ENCODE results near the gene PLXNA1. TPM values are rescaled to one million over a fixed set of nuclear protein-coding genes. Genes with fewer than 3 reads are reported as not detected.

Gene PLXNA1
- total RNA-seq, 1 donor, result 6.1 TPM

DNA sequence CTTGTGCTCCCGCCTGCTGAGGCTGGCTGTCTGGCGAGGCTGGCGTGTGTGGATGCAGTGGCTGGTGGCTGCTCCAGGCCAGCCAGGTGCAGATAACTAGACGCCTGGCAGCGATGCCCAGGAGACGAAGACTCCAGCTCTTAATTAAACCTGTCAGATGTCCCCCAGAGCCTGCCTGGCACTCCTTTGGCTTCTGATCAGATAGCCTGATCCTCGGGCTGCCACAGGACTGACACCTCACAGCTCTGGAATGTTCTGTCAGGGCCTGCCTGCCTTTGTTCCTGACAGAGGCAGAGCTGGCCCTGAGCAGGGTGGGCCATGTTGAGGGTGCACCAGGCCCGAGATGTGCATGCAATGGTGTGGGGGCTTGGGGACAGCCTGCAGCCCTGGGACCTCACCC, 36.5 kb downstream of the PLXNA1 start:
- Histone ChIP-seq H3K4me1 (ENCODE audit: insufficient read depth, low read length) (no peaks in the 10 kb centered on the region), H3K9me3 (ENCODE audit: low read depth, low read length) (no peaks in the 10 kb centered on the region), H3K27me3 (ENCODE audit: insufficient read depth, low read length) (no peaks in the 10 kb centered on the region), H3K4me3 (ENCODE audit: low read length) (no peak overlapping the region)

DNA sequence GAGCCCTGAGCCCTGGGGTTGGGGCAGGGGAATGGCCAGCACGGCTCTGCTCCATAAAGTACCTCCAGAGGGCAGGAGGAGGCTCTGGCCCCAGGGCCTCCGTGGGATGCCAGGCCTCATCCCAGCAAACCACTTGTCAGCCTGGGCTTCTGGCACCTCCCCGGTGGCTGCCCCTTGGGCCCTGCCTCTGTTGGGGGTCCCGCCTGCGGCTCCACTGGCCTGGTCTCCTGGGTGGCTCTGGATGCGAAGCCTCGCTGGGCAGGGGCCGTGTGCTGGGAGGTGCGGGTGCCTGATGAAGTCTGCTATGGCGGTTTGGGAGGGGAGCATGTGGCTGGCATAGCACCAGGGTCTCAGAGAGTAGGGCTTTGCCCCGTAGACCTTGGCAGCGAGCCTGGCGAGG, 37.6 kb downstream of the PLXNA1 start:
- Histone ChIP-seq H3K27me3 (ENCODE audit: insufficient read depth, low read length) (no peaks in the 10 kb centered on the region), H3K4me1 (ENCODE audit: insufficient read depth, low read length) (no peaks in the 10 kb centered on the region), H3K4me3 (ENCODE audit: low read length) (no peak overlapping the region), H3K9me3 (ENCODE audit: low read depth, low read length) (no peaks in the 10 kb centered on the region)

DNA sequence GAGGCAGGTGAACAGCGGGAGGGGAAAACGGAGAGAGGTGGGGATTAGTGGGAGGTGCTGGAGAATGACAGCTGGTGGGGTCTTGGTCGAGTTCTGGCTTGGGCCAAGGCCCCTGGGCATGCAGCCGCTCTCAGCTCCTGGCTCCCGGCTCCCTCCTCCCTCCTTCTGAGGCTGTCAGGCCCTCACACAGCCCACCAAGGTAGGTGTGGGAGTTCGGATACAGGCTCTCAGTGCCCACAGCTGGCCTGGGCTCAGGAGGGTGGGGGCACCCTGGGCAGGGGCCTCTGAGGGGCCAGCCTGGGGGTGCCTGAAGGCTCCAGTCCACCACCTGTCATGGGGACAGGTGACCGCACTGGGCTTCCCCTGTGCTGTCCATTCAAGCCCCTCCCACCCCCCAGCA, 39.9 kb downstream of the PLXNA1 start:
- no peak overlapping the region for H3K4me3 ChIP-seq (ENCODE audit: low read length)
- H3K4me1 ChIP-seq (ENCODE audit: insufficient read depth, low read length), result no peaks in the 10 kb centered on the region
- H3K27me3 ChIP-seq (ENCODE audit: insufficient read depth, low read length), result no peaks in the 10 kb centered on the region
- no peaks in the 10 kb centered on the region for H3K9me3 ChIP-seq (ENCODE audit: low read depth, low read length)

DNA sequence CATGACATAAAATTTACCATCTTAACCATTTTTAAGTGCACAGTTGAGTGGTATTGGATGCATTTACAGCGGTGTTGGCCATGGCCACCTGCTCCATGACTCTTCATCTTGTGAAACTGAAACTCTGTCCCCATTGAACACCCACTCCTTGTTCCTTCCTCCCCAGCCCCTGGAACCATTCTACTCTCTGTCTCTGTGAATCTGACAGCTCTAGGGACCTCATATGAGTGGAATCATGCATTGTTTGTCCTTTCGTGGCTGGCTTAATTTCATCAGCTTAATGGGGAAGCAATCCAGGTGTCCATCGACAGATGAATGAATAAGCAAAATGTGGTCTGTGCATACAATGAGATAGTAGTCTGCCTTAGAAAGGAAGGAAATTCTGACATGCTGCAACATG, 42.5 kb downstream of the PLXNA1 start:
- H3K9me3 ChIP-seq (ENCODE audit: low read depth, low read length), result no peaks in the 10 kb centered on the region
- no peaks in the 10 kb centered on the region for H3K27me3 ChIP-seq (ENCODE audit: insufficient read depth, low read length)
- no peak overlapping the region for H3K4me3 ChIP-seq (ENCODE audit: low read length)
- H3K4me1 ChIP-seq (ENCODE audit: insufficient read depth, low read length), result no peaks in the 10 kb centered on the region

- Histone ChIP-seq H3K9me3 (ENCODE audit: low read depth, low read length) (no peaks in the 10 kb centered on the region), H3K4me3 (ENCODE audit: low read length) (no peak overlapping the region), H3K4me1 (ENCODE audit: insufficient read depth, low read length) (no peaks in the 10 kb centered on the region), H3K27me3 (ENCODE audit: insufficient read depth, low read length) (no peaks in the 10 kb centered on the region)
These were observed 43.1 kb downstream of the PLXNA1 start for GRCh38 chr3:127026036-127026435.

DNA sequence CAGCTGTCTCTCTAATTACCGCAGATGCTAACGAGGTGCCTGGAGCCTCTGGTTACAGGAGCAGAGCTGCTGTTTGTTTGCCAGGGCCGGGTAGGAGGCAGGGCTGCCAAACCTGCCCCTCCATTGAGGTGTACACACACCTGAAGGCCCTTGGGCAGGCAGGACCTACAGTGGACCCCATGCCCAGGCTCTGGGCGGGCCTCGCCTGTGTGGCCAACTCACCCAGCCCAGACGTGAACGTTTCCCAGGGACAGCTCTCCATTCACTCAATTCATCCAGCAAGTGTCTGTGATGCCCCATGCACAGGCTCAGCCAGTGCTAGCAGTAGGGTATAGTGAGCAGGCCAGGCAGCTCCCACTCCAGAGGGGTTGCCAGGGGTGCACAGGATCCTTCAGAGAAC, 43.7 kb downstream of the PLXNA1 start:
- H3K4me1 ChIP-seq (ENCODE audit: insufficient read depth, low read length), result no peaks in the 10 kb centered on the region
- no peaks in the 10 kb centered on the region for H3K27me3 ChIP-seq (ENCODE audit: insufficient read depth, low read length)
- H3K4me3 ChIP-seq (ENCODE audit: low read length), result no peak overlapping the region
- no peaks in the 10 kb centered on the region for H3K9me3 ChIP-seq (ENCODE audit: low read depth, low read length)

DNA sequence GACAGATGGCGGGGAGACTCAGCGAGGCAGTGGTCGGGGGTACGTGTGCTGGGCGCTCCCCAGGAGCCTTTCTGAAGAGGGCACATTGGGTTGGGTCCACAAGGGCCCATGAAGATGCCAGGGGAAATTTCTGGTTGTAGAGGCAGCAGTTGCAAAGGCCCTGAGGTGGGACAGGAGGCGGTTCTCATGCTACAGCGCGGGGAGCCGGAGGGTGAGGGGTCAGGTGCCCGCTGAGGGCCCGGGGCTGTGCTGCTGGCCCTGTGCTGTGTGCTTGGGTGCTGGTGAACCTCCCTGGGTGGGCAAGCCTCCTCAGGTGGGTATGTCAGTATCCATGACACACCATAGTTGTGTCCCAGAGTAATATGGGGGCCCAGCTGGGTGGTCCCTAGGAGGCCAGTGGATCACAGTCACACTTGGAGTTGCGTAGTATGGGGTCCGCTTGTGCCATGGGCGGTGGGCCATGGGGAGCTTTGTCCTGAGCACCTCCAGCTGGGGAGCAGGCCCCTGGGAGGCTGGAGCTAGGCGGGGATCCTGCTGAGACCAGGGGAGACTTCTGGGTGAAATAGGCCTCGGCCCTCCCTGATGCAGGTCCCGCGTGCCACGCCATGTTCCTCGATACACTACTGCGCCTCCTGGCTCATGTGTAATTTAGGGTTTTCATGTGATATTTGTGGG, 44.3 kb downstream of the PLXNA1 start:
- Histone ChIP-seq H3K4me3 (ENCODE audit: low read length) (no peak overlapping the region), H3K27me3 (ENCODE audit: insufficient read depth, low read length) (no peaks in the 10 kb centered on the region), H3K9me3 (ENCODE audit: low read depth, low read length) (no peaks in the 10 kb centered on the region), H3K4me1 (ENCODE audit: insufficient read depth, low read length) (no peaks in the 10 kb centered on the region)

GRCh38 chr3:127027811-127028548, 45.1 kb downstream of the PLXNA1 start:
- no peaks in the 10 kb centered on the region for H3K4me1 ChIP-seq (ENCODE audit: insufficient read depth, low read length)
- H3K27me3 ChIP-seq (ENCODE audit: insufficient read depth, low read length), result no peaks in the 10 kb centered on the region
- H3K4me3 ChIP-seq (ENCODE audit: low read length), result no peak overlapping the region
- no peaks in the 10 kb centered on the region for H3K9me3 ChIP-seq (ENCODE audit: low read depth, low read length)

DNA sequence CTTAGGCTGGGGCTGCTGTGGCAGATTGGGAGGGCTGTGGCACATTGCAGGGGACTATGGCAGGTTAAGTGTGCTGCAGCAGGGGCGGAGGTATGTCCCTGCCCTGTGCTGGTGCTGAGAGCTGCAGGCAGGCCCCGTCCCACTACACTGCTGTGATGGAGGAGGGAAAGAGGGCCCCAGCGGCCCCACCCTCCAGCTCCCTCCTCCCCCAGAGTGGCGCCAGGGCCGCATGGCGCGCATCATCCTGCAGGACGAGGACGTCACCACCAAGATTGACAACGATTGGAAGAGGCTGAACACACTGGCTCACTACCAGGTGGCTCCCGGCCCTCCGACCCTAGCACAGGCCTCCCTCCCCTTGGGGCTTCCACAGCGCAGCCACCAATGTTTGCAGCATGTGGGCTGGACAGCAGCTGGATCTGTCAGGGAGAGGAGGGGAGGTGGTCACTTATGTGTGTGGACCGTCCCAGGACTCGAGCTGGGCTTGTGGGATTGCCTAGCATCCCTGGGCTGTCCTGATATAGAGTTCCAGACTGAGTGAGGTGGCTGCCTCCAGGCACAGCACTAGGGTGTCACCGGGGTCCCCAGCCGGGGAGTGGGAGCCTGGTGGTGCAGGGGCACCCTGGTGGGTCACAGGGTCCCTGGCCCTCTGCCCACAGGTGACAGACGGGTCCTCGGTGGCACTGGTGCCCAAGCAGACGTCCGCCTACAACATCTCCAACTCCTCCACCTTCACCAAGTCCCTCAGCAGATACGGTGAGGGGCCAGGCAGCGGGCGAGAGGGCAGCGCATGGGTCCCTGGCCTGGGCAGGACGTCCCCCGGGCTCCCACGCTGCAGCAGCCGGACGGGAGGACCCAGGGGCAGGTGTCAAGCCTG, 46.1 kb downstream of the PLXNA1 start:
- Histone ChIP-seq H3K9me3 (ENCODE audit: low read depth, low read length) (no peaks in the 10 kb centered on the region), H3K27me3 (ENCODE audit: insufficient read depth, low read length) (no peaks in the 10 kb centered on the region), H3K4me1 (ENCODE audit: insufficient read depth, low read length) (no peaks in the 10 kb centered on the region), H3K4me3 (ENCODE audit: low read length) (no peak overlapping the region)

- Histone ChIP-seq H3K4me1 (ENCODE audit: insufficient read depth, low read length) (no peaks in the 10 kb centered on the region), H3K27me3 (ENCODE audit: insufficient read depth, low read length) (no peaks in the 10 kb centered on the region), H3K9me3 (ENCODE audit: low read depth, low read length) (no peaks in the 10 kb centered on the region), H3K4me3 (ENCODE audit: low read length) (no peak overlapping the region)
These were observed 47.0 kb downstream of the PLXNA1 start for GRCh38 chr3:127029658-127030507.

DNA sequence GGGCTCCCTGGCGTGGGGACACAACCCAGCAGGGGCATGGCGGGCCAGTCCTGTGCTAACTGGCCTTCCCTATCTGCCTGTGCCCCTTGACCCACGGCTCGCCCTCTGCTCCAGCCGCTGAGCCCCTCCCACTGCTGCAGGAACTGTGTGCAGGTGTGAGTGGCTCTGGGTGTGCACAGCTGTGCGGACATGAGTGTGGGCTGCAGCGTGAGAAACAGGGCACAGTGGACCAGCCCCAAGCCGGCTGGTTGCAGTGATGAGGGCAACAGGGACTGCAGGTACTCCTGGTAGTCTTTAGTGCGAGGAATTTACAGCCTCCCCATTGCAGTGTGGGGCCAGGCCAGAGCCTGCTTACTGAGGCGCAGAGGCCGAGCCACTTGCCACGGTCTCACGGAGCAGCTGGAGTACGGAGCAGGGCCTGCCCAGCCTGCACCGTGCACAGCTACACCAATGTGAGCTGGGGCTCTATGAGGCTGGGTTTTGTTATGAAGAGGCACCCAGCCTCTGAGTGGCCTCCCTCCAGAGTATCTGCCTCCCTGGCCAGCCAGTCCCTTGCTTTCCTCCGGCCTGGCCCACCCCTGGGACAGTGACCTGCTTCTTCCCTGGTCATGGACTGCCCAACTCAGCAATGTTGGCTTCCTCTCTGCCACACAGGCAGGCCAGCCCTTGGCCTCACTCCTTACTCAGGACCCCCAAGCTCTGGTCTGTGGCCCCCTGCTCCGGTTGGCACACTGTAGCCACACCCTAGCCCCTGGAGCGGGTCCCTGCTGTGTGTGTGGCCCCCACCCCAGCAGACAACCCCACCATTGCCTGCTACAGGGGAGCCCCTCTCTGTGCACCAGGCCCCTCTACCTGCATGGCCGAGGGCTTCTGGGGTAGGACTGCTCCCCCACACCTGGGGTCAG, 47.8 kb downstream of the PLXNA1 start:
- Histone ChIP-seq H3K27me3 (ENCODE audit: insufficient read depth, low read length) (no peaks in the 10 kb centered on the region), H3K4me1 (ENCODE audit: insufficient read depth, low read length) (no peaks in the 10 kb centered on the region), H3K9me3 (ENCODE audit: low read depth, low read length) (no peaks in the 10 kb centered on the region), H3K4me3 (ENCODE audit: low read length) (no peak overlapping the region)

GRCh38 chr3:127031413-127031810, 48.5 kb downstream of the PLXNA1 start:
- no peaks in the 10 kb centered on the region for H3K4me1 ChIP-seq (ENCODE audit: insufficient read depth, low read length)
- no peaks in the 10 kb centered on the region for H3K27me3 ChIP-seq (ENCODE audit: insufficient read depth, low read length)
- no peak overlapping the region for H3K4me3 ChIP-seq (ENCODE audit: low read length)
- no peaks in the 10 kb centered on the region for H3K9me3 ChIP-seq (ENCODE audit: low read depth, low read length)

- no peaks in the 10 kb centered on the region for H3K27me3 ChIP-seq (ENCODE audit: insufficient read depth, low read length)
- no peaks in the 10 kb centered on the region for H3K9me3 ChIP-seq (ENCODE audit: low read depth, low read length)
- H3K4me1 ChIP-seq (ENCODE audit: insufficient read depth, low read length), result no peaks in the 10 kb centered on the region
- H3K4me3 ChIP-seq (ENCODE audit: low read length), result no peak overlapping the region
These were observed 48.9 kb downstream of the PLXNA1 start for GRCh38 chr3:127031845-127032244.
